HG02852 (cell line): ENCODE measurements around the gene C10orf90.

Experiments
- ATAC-seq: cut with Tn5 transposase; IDR thresholded peaks from one replicate; pipeline ENCODE4 v1.9.1; 2021; ENCODE audit warnings: mild to moderate bottlenecking, moderate library complexity; ENCODE audit not compliant: unreplicated experiment

Gene C10orf90

DNA sequence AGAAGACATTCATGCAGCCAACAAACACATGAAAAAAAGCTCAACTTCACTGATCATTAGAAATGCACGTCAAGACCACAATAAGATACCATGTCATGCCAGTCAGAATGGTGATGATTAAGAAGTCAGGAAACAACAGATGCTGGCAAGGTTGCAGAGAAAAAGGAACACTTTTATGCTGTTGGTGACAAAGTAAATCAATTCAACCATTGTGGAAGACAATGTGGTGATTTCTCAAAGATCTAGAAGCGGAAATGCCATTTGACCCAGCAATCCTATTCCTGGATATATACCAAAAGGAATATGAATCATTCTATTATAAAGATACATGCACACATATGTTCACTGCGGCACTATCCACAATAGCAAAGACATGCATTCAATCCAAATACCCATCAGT lies 77.6 kb downstream of the C10orf90 start:
- ATAC-seq, result no peak

- ATAC-seq, result no peak
Measured at GRCh38 chr10:126588024-126588423, 82.5 kb downstream of the C10orf90 start.

GRCh38 chr10:126586878-126587277 lies 83.6 kb downstream of the C10orf90 start:
- no peak for ATAC-seq

GRCh38 chr10:126586128-126586527 lies 84.4 kb downstream of the C10orf90 start:
- no peak for ATAC-seq

DNA sequence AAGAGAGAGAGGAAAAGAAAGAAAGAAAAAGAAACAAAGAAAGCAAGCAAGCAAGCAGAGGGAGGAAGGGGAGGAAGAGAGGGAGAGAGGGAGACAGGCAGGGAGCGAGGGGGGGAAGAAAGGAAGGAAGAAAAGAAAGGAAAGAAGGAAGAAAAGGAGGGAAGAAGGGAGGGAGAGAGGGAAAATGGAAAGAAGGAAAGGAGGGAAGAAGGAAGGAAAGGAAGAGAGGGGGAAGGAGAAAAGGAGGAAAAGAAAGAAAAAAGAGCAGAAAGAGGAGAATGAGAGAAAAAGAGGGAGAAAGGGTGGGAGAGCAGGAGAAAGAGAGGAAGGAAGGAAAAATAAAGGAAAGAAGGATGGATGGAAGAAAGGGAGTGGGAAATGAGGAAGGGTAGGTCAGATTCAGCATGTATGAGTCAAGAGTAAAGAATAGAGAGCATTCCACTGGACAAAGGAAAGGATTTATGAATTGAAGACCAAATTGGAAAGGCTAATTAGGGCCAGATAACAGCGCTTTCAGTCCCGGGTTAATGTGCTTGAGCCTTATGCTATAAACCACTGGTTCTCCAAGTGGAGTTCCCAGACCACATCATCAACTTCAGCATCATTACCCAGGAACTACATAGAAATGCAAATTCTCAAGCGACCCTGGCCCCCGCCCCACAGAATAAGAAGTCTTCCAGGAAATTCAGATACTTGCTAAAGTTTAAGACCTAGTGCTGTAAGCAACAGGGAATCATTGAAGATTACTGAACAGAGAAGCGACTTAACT lies 85.1 kb downstream of the C10orf90 start:
- ATAC-seq, result no peak

GRCh38 chr10:126584836-126585235 lies 85.7 kb downstream of the C10orf90 start:
- ATAC-seq, result no peak

DNA sequence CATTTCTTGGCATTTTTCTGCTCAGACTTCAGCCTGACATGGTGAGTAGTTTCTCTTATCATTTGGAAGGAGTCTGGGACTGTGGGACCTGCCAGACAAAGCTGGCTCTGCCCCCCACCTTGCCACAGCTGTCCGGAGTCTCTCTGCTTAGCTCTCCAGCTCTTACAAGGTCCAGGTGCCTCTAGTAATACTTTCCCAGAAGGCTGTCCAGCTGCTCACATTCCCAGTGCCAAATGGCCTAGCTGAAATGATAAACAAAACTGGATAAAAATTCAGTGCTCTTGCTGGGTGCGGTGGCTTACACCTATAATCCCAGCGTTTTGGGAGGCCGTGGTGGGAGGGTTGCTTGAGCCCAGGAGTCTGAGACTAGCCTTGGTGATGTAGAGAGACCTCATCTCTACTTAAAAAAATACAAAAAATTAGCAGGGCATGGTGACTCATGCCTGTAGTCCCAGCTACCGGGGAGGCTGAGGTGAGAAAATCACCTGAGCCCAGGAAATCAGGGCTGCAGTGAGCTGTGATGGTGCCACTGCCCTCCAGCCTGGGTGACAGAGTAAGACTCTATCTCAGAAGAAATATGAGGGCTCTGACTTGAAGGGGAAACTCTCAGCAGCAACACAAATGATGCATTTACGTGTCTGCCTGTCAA lies 86.8 kb downstream of the C10orf90 start:
- ATAC-seq, result no peak

GRCh38 chr10:126581648-126582046 lies 88.8 kb downstream of the C10orf90 start:
- no peak for ATAC-seq

DNA sequence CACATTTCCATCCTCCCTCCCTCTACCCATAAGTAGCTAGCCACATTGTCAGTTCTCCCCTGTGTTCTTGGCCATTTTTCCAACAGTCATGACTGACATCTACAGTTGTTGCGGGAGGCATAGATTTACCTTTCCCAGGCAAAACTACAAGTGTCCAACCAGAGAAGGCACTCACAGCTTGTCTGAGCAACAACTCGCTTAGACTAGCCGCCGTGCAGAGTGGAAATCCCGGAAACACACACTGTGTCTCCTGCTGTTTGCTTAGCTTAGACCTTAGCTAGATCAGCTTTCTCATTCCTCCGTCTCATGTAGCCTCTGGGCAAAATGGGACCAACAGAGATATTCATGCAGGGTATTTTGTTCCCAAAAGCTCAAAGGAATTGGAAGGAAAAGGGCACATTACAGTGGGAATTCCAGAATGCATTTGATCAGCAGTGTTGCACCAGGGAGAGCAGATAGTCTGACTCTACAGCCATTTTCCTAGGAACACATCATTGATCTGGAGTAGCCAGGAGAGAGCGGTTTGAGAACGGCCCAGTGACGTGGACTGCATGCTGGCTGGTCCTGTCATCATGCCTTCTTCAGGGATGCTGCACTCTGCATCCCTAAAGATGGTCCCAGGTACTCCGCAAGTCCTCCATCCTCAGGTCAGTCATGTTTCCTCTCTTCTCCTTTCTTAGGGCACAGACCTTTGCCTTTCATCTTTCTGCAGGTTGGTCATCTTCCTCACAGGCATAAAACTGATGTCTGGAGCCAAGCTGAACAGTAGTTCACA lies 89.4 kb downstream of the C10orf90 start:
- ATAC-seq, result no peak

GRCh38 chr10:126576336-126576735 lies 94.2 kb downstream of the C10orf90 start:
- no peak for ATAC-seq

GRCh38 chr10:126570621-126571602 lies 99.6 kb downstream of the C10orf90 start:
- no peak for ATAC-seq

DNA sequence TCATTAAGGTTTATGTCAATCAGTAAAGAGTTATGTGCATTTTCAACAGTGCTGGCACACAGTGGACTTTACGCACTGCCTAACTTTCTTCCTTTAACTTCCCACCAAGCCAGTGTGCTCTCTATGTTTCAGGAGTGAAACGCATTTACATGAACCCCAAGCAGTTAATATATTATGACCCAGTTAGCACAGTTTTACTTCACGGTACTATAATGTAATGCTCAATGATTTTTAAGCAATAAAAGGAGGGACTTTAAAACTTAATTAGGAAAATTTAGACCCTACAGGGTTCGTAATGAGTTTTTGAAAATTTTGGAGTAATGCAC lies 100.3 kb downstream of the C10orf90 start:
- ATAC-seq, result no peak

DNA sequence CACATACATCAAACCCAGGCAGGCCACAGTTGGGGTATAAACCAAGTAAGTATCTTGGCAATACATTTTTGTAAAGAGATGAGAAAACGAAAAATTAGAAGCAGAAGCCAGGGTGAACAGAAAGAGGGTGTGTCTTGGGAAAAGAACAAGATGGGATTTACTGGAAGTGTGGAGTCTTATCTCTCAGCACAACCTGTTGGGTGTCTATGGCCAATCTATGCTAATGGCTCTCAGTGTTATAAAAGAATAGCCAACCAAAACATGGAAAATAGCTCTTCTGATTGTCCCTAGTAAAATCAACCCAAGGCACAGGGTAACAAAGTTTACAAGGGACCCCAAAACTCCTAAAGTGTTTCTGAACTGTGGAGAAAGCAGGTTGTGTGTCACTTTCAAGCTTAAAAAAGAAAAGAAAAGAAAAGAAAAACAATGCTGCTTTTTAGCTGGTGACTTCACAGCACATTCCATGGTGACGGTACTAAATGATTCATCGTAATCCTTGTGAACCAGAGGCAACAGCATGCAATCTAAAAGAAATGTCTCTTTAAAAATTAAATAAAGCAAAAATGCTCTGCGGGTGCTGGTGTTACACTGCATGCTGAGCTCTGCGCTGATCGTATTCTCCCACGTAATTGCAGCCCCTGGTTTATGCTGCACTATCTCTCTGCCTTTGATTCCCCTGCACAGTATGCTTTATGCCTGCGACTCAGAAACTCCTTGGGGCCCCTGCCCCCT lies 100.8 kb downstream of the C10orf90 start:
- no peak for ATAC-seq

DNA sequence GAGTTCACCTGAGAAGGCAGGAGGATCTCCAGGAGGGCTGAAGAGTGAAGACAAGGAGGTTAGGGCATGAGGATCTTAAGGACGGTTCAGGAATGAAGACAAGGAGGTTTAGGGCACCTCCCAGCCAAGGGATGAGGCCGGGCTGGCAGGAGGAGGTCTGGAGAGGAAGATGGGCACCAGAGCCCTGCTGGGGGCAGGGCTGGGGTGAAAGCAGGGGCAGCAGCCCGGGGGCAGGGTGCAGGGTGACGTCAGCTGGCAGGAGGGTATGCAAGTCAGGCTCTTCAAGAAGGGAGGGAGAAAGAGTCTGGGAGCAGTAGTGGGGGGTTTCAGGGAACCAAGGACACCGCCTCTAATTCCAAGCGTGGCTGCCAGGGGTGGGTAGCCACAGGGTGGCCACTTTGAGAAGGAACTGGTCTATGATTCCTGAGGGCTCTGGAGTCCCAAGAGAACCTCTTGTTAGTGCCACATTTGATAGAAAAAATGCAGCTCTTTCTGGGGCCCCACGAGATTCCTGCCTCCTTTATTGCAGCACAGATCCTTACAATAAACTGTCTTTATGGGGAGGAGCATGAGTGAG lies 101.6 kb downstream of the C10orf90 start:
- no peak for ATAC-seq

DNA sequence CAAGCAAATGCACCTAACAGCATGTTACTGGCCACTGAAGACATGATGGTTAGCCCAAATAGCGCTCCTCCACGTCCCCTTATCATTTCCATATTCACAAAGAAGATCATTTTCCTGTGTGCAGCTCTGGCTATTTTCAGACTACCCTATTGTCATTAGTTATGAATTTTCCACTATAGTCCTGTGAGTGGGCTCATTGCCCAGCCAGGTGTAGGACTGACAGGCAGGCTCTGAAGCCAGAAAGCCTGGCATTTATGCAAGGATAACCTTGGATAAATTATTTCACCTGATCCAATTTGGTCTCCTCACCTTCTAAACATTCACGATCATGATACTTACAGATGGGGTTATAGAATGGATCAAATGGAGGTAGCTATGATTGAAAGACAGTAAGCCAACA lies 104.6 kb downstream of the C10orf90 start:
- ATAC-seq, result no peak

DNA sequence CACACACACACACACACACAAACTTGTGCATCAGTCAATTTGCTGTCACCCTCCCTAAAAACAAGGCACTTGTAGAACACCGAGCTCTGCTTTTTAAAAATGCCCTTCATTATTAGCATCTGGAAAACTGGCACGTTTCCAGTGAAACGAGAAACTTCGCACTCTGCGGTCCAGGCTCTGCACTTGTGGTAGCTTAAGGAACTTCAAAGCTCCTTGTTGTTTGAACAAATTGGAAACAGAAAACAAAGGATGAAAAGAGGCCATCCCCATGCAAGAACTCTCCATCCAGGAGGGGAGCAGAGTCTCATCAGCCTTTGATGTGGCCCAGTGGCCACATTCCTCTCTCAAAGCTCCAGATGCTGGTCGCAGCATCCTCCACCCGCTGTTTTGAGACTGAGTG lies 105.1 kb downstream of the C10orf90 start:
- no peak for ATAC-seq

DNA sequence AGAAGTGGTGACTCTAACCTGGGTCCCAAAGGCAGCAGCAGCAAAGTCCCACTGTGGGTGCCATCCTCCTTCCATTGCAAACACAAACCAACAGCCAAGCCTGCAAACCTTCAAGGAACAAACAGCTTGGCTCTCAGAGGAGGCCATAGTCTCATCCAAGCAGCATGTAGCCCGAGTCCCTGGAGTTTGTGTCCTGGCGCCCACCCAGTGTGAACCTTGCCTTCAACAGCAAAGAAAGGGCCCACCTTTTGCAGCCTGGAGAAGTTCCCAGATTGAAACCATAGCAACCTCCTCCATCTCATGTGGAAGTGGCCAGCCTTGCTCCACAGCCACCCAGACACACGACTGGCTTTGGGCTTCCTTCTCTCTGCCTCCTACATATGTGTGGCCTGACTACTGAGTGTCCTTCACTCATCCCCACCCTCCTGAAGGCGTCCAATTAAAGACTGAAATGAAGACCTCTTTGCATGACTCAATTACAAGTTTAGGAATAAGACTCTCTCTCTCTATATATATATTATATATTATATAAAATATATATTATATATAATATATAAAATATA lies 106.1 kb downstream of the C10orf90 start:
- no peak for ATAC-seq

GRCh38 chr10:126563361-126563760 lies 107.1 kb downstream of the C10orf90 start:
- no peak for ATAC-seq

- ATAC-seq, result no peak
Measured at GRCh38 chr10:126561921-126562680, 108.4 kb downstream of the C10orf90 start.
